Heart right ventricle (tissue), 16 donors: ENCODE measurements around the gene LDB2. TPM values are rescaled to one million over a fixed set of nuclear protein-coding genes. Genes with fewer than 3 reads are reported as not detected.

ENCODE experiments used
- ATAC-seq, 8 donors: fragments of 200-7000 bp; cut with Tn5 transposase; one replicate each; pipeline ENCODE4 v1.9.1; 2020; ENCODE audit warnings: mild to moderate bottlenecking in 8 of 8, moderate library complexity in 8 of 8, moderate number of reproducible peaks in 1 of 8
- DNase-seq, 2 donors: peaks; one replicate each; pipeline ENCODE4 v3.0.0-alpha.2; 2020
- H3K27ac ChIP-seq, 10 donors: fragments of 200-600 bp; sonication (generic) in 2 of 10; one replicate each; pipeline versions ENCODE4 v1.5.0 to v1.8.0; 2020 to 2022; ENCODE audit warnings: mild to moderate bottlenecking in 3 of 10
- H3K27me3 ChIP-seq, 7 donors: fragments of 200-600 bp; one replicate each; pipeline ENCODE4 v1.8.0; 2021 to 2022; ENCODE audit warnings: mild to moderate bottlenecking in 2 of 7
- H3K36me3 ChIP-seq, 9 donors: fragments of 200-600 bp; sonication (generic) in 1 of 9; one replicate each; pipeline versions ENCODE4 v1.5.0 to v1.8.0; 2020 to 2022; ENCODE audit warnings: mild to moderate bottlenecking in 2 of 9
- H3K4me1 ChIP-seq, 9 donors: fragments of 200-600 bp; sonication (generic) in 1 of 9; one replicate each; pipeline versions ENCODE4 v1.5.0 to v1.8.0; 2020 to 2022; ENCODE audit warnings: mild to moderate bottlenecking in 4 of 9
- H3K4me3 ChIP-seq, 10 donors: fragments of 200-600 bp; sonication (generic) in 2 of 10; one replicate each; pipeline versions ENCODE4 v1.5.0 to v1.8.0; 2020 to 2022; ENCODE audit warnings: mild to moderate bottlenecking in 7 of 10, moderate library complexity in 2 of 10
- H3K9me3 ChIP-seq, 11 donors: fragments of 200-600 bp in 10 of 11; sonication (generic) in 2 of 11; one replicate each; pipeline versions ENCODE4 v1.5.0 to v1.8.0; 2013 to 2022; ENCODE audit warnings: mild to moderate bottlenecking in 2 of 11, control low read depth in 1 of 11, moderate library complexity in 1 of 11
- whole genome bisulfite sequencing, 2 donors: extraction: QIAGEN DNeasy Blood & Tissue Kit; methylation state at CpG; one replicate each; pipeline ENCODE4 v1.1.7; 2013; ENCODE audit warnings: inconsistent platforms in 1 of 2; 5-methylcytosine and 5-hydroxymethylcytosine counted together
- intact Hi-C, 10 donors: fragments of 100-400 bp; cut with DNase I; formaldehyde crosslinking; loops; one replicate each; pipeline versions ENCODE4 v1.11.1 to v1.14.2; 2022
- polyA plus RNA-seq, 2 donors: library from polyadenylated mRNA; stranded (reverse); fragments of 200-250 nt; gene quantifications; one replicate each; pipeline ENCODE4 v1.2.3, GENCODE V29; 2013
- total RNA-seq, 10 donors: library from RNA; stranded (reverse); fragmentation: NEBNext Ultra II Directional in 3 of 10; extraction: Animal tissue kit (Norgen Biotek cat#: 25700) in 3 of 10; gene quantifications; one replicate each; pipeline versions ENCODE4 v1.2.1 to v1.2.4, GENCODE V29; 2021 to 2023
- TF ChIP-seq, protein P1 (sequence below), 9 donors: fragments of 200-600 bp; sonication (generic) in 2 of 9; IDR thresholded peaks; one replicate each; pipeline versions ENCODE4 v1.5.0 to v1.8.0; 2021 to 2022; ENCODE audit warnings: antibody characterized with exemption in 9 of 9, mild to moderate bottlenecking in 5 of 9, moderate library complexity in 1 of 9
- donor health status: Arrhythmogenic right ventricular cardiomyopathy.
- donor health status: ischemic (EF 13 %, LVEDD 7.1; RV severe dilation, severe dysfunction).
- donor health status: healthy with polysubstance abuse.
- donor health status: DM: no; HTN: yes; CAD: no.
- donor health status: DM: no; HTN: no; CAD: no.
- donor health status: ischemic (EF 25% LVEDD 6.9; RV normal size, moderate dysfunction).
- donor health status: ischemic (EF 25% LVEDD 5.7; RV mildly dilated, moderate dysfunction).
- donor health status: healthy.
- donor health status: DM: yes; HTN: yes; CAD: no.
- donor health status: Ischemic cardiomyopathy.
- donor health status: ischemic (EF 35%, LVEDD 5.7; RV mildly dilated, moderate dysfunction).
- donor health status: nonischemic (EF 11% LVEDD 7.7; RV severe dilation, severe dysfunction).
- donor health status: DM: yes; HTN: yes; CAD: no.
- donor health status: PGD.
- donor health status: ischemic (EF 29% LVEDD 5.4; RV normal size, mild dysfunction).
- donor health status: nonischemic (EF 23%, LVEDD 6.1; RV moderate dilation, normal function).

LDB2 gene
- total and polyA plus RNA-seq, 12 donors, result 14.5 to 43.3 (median 23.5) TPM

DNA sequence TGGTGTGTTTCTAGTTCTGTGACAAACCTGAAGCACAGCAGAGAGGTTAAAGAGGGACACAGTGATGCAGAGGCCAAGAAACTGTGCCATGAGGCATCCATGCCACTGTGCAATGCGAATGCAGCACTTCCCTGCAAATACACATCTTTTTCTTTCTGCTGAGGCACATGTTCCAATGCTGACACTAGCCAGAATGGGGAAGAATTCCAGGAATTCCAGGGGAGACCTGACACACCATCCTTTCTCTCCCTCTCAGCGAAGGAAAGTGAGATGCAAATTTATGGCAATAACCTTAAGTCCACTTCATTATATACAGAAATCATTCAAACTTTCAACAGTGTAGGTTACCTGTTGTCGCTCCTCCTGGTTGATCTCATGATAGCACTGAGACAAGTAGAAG, 204.8 kb downstream of the LDB2 start:
- ATAC-seq (no peak), DNase-seq (no peak)
- peaks cover 0 to 8% (median 0%) of the 10 kb centered on the region in 11 donors for H3K9me3 ChIP-seq
- H3K27ac ChIP-seq, result no peak overlapping the region
- H3K4me3 ChIP-seq, result no peak overlapping the region
- TF ChIP-seq, protein P1, sequence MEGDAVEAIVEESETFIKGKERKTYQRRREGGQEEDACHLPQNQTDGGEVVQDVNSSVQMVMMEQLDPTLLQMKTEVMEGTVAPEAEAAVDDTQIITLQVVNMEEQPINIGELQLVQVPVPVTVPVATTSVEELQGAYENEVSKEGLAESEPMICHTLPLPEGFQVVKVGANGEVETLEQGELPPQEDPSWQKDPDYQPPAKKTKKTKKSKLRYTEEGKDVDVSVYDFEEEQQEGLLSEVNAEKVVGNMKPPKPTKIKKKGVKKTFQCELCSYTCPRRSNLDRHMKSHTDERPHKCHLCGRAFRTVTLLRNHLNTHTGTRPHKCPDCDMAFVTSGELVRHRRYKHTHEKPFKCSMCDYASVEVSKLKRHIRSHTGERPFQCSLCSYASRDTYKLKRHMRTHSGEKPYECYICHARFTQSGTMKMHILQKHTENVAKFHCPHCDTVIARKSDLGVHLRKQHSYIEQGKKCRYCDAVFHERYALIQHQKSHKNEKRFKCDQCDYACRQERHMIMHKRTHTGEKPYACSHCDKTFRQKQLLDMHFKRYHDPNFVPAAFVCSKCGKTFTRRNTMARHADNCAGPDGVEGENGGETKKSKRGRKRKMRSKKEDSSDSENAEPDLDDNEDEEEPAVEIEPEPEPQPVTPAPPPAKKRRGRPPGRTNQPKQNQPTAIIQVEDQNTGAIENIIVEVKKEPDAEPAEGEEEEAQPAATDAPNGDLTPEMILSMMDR (IDR thresholded peaks at IDR 0.05), result no peak
- peaks cover 0 to 33% (median 8%) of the 10 kb centered on the region in 9 donors for H3K4me1 ChIP-seq
- intact Hi-C loops, result no loop called here
- 80 to 82% methylated on average over 3 of the region's 3 CpGs for WGBS, 2 donors
- H3K27me3 ChIP-seq, result no peaks in the 10 kb centered on the region
- H3K36me3 ChIP-seq, result peaks cover 0 to 7% (median 0%) of the 10 kb centered on the region in 9 donors

DNA sequence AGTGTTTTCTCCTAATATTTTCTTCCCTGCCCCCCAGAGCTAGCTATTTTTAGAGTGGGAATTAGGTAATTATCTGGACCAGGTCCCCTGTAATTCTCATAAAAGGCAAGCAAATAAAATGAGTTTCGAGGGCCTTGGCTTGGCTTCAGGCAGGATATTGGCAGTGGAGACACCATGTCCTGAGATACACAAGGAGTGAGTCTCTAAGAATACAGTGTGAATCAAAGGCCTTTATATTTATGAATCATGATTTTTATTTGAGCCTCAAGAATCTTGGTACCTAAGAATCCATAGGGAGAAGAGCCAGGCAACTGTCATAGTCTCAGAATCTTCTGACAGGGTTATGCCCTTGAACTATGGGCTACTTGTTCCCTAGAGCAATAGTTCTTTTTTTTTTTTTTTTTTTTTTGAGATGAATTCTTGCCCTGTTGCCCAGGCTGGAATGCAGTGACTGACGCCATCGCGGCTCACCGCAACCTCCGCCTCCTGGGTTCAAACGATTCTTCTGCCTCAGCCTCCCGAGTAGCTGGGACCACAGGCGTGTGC, 205.4 kb downstream of the LDB2 start:
- TF ChIP-seq, protein P1 (IDR thresholded peaks at IDR 0.05), result no peak
- H3K27ac ChIP-seq, result peak overlapping the region in 2 of 10 donors; percentile 7 to 17
- ATAC-seq, result peak in 7 of 8 donors; percentile 47 to 75 (median 53)
- no peaks in the 10 kb centered on the region for H3K27me3 ChIP-seq
- intact Hi-C loops, result no loop called here
- peak in 1 of 2 donors; percentile 30 for DNase-seq
- WGBS, 2 donors, result 82 to 90% methylated on average over 9 of the region's 9 CpGs
- no peak overlapping the region for H3K4me3 ChIP-seq
- H3K4me1 ChIP-seq, result peaks cover 0 to 33% (median 8%) of the 10 kb centered on the region in 9 donors
- H3K36me3 ChIP-seq, result peaks cover 0 to 7% (median 0%) of the 10 kb centered on the region in 9 donors
- peaks cover 0 to 8% (median 0%) of the 10 kb centered on the region in 11 donors for H3K9me3 ChIP-seq

DNA sequence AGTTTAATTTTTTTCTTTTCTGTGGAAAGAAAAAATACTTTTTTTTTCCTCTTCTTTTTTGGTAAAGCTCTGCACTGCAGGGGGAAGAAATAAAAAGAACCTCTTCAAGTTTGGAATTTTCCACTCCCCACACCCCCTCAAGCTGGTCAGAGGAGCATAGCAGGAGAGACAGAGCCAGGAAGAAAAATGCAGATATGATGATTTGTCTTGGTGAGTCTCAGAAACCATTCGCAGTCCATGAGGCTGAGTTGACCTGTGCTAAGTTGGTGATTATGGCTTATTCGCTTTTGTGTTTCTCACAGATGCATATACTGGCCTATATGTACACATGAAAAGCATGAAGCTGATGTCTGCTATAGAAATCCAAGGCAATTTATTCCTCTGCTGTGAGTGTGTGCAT, 205.9 kb downstream of the LDB2 start:
- WGBS, 2 donors, result 78 to 81% methylated on average over 2 of the region's 2 CpGs
- TF ChIP-seq, protein P1 (IDR thresholded peaks at IDR 0.05), result no peak
- no peak for DNase-seq
- Histone ChIP-seq H3K4me1 (peaks cover 0 to 33% (median 8%) of the 10 kb centered on the region in 9 donors), H3K4me3 (no peak overlapping the region), H3K36me3 (peaks cover 0 to 7% (median 0%) of the 10 kb centered on the region in 9 donors), H3K9me3 (peaks cover 0 to 8% (median 0%) of the 10 kb centered on the region in 11 donors), H3K27me3 (no peaks in the 10 kb centered on the region), H3K27ac (peak overlapping the region in 2 of 10 donors; percentile 7 to 17)
- intact Hi-C loops, result no loop called here
- ATAC-seq, result peak in 4 of 8 donors; percentile 13 to 61 (median 24)

DNA sequence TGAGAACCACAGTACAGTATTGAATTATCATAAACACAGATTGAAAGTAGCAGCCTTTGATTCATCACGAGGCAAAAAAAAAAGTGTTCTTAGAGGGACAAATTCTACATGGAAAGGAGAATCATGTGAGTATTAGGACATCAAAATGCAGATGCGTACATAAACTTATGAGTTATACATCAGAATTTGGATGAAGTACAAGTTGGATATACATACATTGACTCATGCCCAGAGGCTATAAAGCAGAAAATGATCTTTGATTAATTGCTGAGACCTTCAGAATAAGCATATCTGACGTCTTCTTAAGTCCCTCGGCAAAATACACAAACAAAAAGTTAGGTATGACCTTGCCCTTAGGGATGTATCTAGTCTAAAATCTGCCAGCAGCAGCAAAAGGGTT, 206.4 kb downstream of the LDB2 start:
- peaks cover 0 to 7% (median 0%) of the 10 kb centered on the region in 9 donors for H3K36me3 ChIP-seq
- TF ChIP-seq, protein P1 (IDR thresholded peaks at IDR 0.05), result no peak
- ATAC-seq, result no peak
- H3K4me1 ChIP-seq, result peaks cover 0 to 33% (median 8%) of the 10 kb centered on the region in 9 donors
- DNase-seq, result no peak
- WGBS, 2 donors, result 65 to 69% methylated on average over 4 of the region's 4 CpGs
- H3K27me3 ChIP-seq, result no peaks in the 10 kb centered on the region
- intact Hi-C loops, result no loop called here
- H3K9me3 ChIP-seq, result peaks cover 0 to 8% (median 0%) of the 10 kb centered on the region in 11 donors
- H3K27ac ChIP-seq, result no peak overlapping the region
- H3K4me3 ChIP-seq, result no peak overlapping the region
